Skeletal muscle tissue (tissue), 4 donors: ENCODE data around the gene TTC6. TPM values are rescaled to one million over a fixed set of nuclear protein-coding genes. Genes with fewer than 3 reads are reported as not detected.

ENCODE experiments used
- H3K27ac ChIP-seq: one replicate; pipeline ENCODE4 v1.7.0; 2013; ENCODE audit warnings: mild to moderate bottlenecking, low read depth, low read length, inconsistent platforms
- H3K27me3 ChIP-seq, 3 donors: one replicate each; pipeline ENCODE4 v1.7.0; 2013; ENCODE audit warnings: low read length in 3 of 3; ENCODE audit not compliant: control insufficient read depth in 3 of 3, insufficient read depth in 3 of 3
- H3K36me3 ChIP-seq, 3 donors: one replicate each; pipeline ENCODE4 v1.7.0; 2013; ENCODE audit warnings: low read length in 3 of 3; ENCODE audit not compliant: control insufficient read depth in 3 of 3, insufficient read depth in 3 of 3
- H3K4me1 ChIP-seq, 3 donors: one replicate each; pipeline ENCODE4 v1.7.0; 2013; ENCODE audit warnings: low read length in 3 of 3, mild to moderate bottlenecking in 3 of 3; ENCODE audit not compliant: control insufficient read depth in 3 of 3, insufficient read depth in 3 of 3
- H3K4me3 ChIP-seq, 3 donors: one replicate each; pipeline ENCODE4 v1.7.0; 2013; ENCODE audit warnings: low read length in 3 of 3
- H3K9ac ChIP-seq, 3 donors: one replicate each; pipeline ENCODE4 v1.7.0; 2013; ENCODE audit warnings: low read length in 3 of 3, mild to moderate bottlenecking in 3 of 3, moderate library complexity in 2 of 3, low read depth in 1 of 3
- H3K9me3 ChIP-seq, 3 donors: one replicate each; pipeline ENCODE4 v1.7.0; 2013; ENCODE audit warnings: low read length in 3 of 3; ENCODE audit not compliant: control insufficient read depth in 3 of 3
- total RNA-seq: library from RNA; depleted of rRNA; stranded (reverse); fragments of >200 nt; gene quantifications from one replicate; pipeline ENCODE4 v1.2.3, GENCODE V29; 2014
- donor health status: Osteomylitis.

Gene TTC6
- total RNA-seq, 1 donor from 2014 or later = 0.52 TPM

- no peak overlapping the region for H3K27ac ChIP-seq
- no peak overlapping the region for H3K9ac ChIP-seq
- peaks cover 59 to 73% (median 65%) of the 10 kb centered on the region in 3 donors for H3K27me3 ChIP-seq
These were observed 10.3 kb upstream of the TTC6 start for GRCh38 chr14:37585101-37585511.

GRCh38 chr14:37585971-37586796 lies 9.2 kb upstream of the TTC6 start:
- no peaks in the 10 kb centered on the region for H3K36me3 ChIP-seq
- H3K4me3 ChIP-seq = no peak overlapping the region
- H3K27me3 ChIP-seq = peaks cover 69 to 84% (median 76%) of the 10 kb centered on the region in 3 donors
- H3K27ac ChIP-seq = no peak overlapping the region
- H3K9me3 ChIP-seq = no peaks in the 10 kb centered on the region
- no peak overlapping the region for H3K9ac ChIP-seq
- H3K4me1 ChIP-seq = peaks cover 0 to 11% (median 7%) of the 10 kb centered on the region in 3 donors

More at GRCh38 chr14:37585101-37585511, 10.3 kb upstream of the TTC6 start:
- Histone ChIP-seq H3K36me3 (no peaks in the 10 kb centered on the region), H3K4me3 (no peak overlapping the region), H3K9me3 (no peaks in the 10 kb centered on the region), H3K4me1 (peaks cover 0 to 11% (median 7%) of the 10 kb centered on the region in 3 donors)

- Histone ChIP-seq H3K27ac (no peak overlapping the region), H3K9me3 (no peaks in the 10 kb centered on the region), H3K27me3 (peaks cover 75 to 85% (median 82%) of the 10 kb centered on the region in 3 donors), H3K4me3 (no peak overlapping the region), H3K9ac (no peak overlapping the region), H3K36me3 (no peaks in the 10 kb centered on the region), H3K4me1 (peaks cover 0 to 14% (median 7%) of the 10 kb centered on the region in 3 donors)
These were observed 8.7 kb upstream of the TTC6 start for GRCh38 chr14:37586797-37587130.

GRCh38 chr14:37587131-37587803 lies 8.2 kb upstream of the TTC6 start:
- Histone ChIP-seq H3K27ac (no peak overlapping the region), H3K4me3 (no peak overlapping the region), H3K4me1 (peaks cover 0 to 17% (median 7%) of the 10 kb centered on the region in 3 donors), H3K36me3 (no peaks in the 10 kb centered on the region), H3K27me3 (peaks cover 80 to 89% (median 87%) of the 10 kb centered on the region in 3 donors), H3K9me3 (no peaks in the 10 kb centered on the region), H3K9ac (no peak overlapping the region)

DNA sequence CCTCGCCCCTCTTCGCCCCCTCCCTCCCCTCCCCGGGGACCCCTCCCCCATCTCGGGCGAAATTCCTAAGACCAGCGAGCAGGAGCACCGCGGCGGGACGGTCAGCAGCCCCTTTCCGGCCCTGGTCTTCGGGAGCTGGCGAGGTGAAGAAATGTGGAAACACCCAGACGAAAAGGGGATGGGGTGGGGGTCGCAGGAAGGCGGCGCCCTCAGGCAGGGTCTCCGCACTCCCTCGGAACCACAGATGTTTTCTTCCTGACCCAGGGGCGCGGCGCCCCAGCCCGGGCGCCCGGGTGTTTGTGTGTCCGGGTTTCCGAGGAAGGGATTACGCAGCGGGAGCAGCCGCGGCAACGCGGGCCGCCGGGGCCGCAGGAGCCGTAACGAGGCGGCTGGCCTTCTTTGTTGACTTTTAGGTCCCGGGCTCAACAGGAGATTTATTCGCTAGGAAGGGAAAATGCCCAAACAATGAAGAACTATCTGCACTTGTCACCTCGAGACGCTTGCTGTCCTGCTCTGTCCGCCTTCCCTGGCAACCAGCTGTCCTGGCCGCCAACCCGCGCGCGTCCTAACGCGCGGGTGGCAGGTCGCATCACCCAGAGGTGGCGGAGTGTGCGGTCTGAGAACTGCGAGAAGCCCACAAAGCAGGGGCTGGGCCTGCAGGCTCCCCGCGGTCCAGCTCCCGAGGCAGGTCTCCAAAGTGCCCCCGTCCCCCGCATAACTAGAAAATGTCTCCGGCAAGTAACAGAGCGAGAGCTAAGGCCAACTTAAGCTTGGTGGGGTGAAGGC lies 7.4 kb upstream of the TTC6 start:
- no peaks in the 10 kb centered on the region for H3K36me3 ChIP-seq
- H3K9me3 ChIP-seq = no peaks in the 10 kb centered on the region
- H3K27me3 ChIP-seq = peaks cover 86 to 94% (median 90%) of the 10 kb centered on the region in 3 donors
- H3K4me1 ChIP-seq = peaks cover 0 to 17% (median 7%) of the 10 kb centered on the region in 3 donors
- H3K27ac ChIP-seq = no peak overlapping the region
- H3K9ac ChIP-seq = peak overlapping the region in 1 of 3 donors; percentile 8
- no peak overlapping the region for H3K4me3 ChIP-seq

GRCh38 chr14:37588667-37588955 lies 6.8 kb upstream of the TTC6 start:
- Histone ChIP-seq H3K27ac (no peak overlapping the region), H3K9ac (no peak overlapping the region), H3K27me3 (peaks cover 86 to 92% (median 90%) of the 10 kb centered on the region in 3 donors), H3K4me1 (peaks cover 0 to 17% (median 7%) of the 10 kb centered on the region in 3 donors), H3K36me3 (no peaks in the 10 kb centered on the region), H3K4me3 (no peak overlapping the region), H3K9me3 (no peaks in the 10 kb centered on the region)

DNA sequence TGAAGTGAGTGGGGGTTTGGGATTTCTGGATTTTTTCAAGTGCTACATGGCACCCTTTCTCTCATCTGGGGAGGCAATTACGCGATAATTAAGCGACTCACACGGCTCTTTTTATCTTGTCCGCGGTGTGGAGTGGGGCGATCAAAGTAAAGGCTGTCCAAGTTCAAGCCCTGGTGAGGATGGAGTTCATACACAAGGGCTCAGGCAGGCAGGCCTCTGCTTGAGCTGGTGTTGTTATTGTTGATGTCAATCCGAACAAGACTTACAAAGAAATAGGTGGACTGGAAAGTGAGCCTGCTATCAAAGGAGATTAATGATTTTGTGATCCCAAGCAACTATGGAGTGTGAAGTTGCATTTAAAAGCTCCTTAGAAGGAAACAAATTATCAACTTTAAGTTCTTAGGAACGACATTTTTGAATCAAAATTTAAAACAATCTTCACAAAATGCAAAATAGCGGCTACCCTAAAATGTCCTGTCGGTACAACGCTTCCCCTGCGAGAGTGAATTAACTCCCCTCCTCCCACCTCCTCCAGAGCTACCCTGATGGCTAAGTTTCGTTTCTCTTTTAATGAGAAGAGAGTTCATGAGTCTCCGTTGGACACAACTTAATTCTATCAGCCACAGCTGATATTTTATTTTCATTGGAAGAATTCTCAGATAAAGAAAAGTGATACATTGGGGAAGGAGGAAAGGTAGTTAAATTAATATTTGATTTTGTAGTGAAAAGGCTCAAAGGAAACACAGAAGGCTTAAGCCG lies 6.3 kb upstream of the TTC6 start:
- no peak overlapping the region for H3K27ac ChIP-seq
- H3K4me1 ChIP-seq = peaks cover 0 to 17% (median 9%) of the 10 kb centered on the region in 3 donors
- no peaks in the 10 kb centered on the region for H3K36me3 ChIP-seq

DNA sequence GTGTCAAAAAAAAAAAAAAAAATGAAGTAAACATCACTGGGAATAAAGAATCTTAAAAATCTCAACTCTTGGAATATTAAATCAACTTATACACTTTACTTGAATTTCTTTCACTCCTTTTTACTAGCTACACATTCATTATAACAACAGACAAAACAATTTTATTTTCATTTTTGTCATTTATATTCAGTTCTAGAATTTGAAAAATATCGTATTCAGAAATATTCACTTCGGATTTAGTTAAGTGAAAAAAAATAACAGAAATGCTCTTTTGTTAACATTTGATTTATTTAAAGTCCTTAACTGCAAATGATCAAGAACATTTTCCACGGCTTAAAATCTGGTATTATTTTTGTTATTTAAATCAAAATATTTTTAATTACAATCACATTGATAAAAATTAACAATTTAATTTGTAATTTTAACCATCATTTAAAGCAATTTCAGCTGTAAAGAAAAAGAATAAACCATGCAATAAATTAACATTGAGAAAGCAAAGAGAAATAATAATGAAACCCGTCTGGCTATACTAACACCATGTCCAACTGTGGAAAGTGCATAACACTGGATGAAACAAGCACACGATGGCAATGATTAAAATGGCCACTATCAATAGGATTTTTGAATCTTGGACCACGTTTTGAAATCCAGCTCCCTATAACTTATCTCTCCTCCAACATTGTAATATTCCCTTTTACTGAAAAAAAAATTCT lies 5.6 kb upstream of the TTC6 start:
- Histone ChIP-seq H3K4me3 (no peak overlapping the region), H3K27me3 (peaks cover 86 to 92% (median 91%) of the 10 kb centered on the region in 3 donors), H3K9ac (no peak overlapping the region), H3K9me3 (no peaks in the 10 kb centered on the region), H3K4me1 (peaks cover 0 to 13% (median 13%) of the 10 kb centered on the region in 3 donors), H3K36me3 (no peaks in the 10 kb centered on the region), H3K27ac (no peak overlapping the region)

More for the DNA sequence above, 6.3 kb upstream of the TTC6 start:
- no peak overlapping the region for H3K4me3 ChIP-seq
- no peak overlapping the region for H3K9ac ChIP-seq
- H3K9me3 ChIP-seq = no peaks in the 10 kb centered on the region
- H3K27me3 ChIP-seq = peaks cover 86 to 92% (median 91%) of the 10 kb centered on the region in 3 donors
